Glutamatergic neuron (in vitro differentiated cells): ENCODE data around the gene EVPL. TPM values are rescaled to one million over a fixed set of nuclear protein-coding genes. Genes with fewer than 3 reads are reported as not detected.

ENCODE experiments used
- DNase-seq: peaks from one replicate; pipeline ENCODE4 v3.0.0; 2022
- H3K27ac Mint-ChIP-seq: one replicate; pipeline ENCODE4 v1.8.0; 2020; ENCODE audit warnings: mild to moderate bottlenecking, mixed read lengths, inconsistent platforms; ENCODE audit not compliant: unreplicated experiment
- H3K27me3 Mint-ChIP-seq: one replicate; pipeline ENCODE4 v1.8.0; 2020; ENCODE audit warnings: mild to moderate bottlenecking, moderate library complexity, mixed read lengths, inconsistent platforms; ENCODE audit not compliant: unreplicated experiment
- H3K36me3 Mint-ChIP-seq: one replicate; pipeline ENCODE4 v1.8.0; 2020; ENCODE audit warnings: mild to moderate bottlenecking, mixed read lengths, inconsistent platforms; ENCODE audit not compliant: unreplicated experiment
- H3K4me1 Mint-ChIP-seq: one replicate; pipeline ENCODE4 v1.8.0; 2020; ENCODE audit warnings: mild to moderate bottlenecking, low read depth, mixed read lengths, inconsistent platforms; ENCODE audit not compliant: unreplicated experiment
- H3K4me3 Mint-ChIP-seq: one replicate; pipeline ENCODE4 v1.8.0; 2020; ENCODE audit warnings: mild to moderate bottlenecking, mixed read lengths, inconsistent platforms; ENCODE audit not compliant: unreplicated experiment
- H3K9me3 Mint-ChIP-seq: one replicate; pipeline ENCODE4 v1.8.0; 2020; ENCODE audit warnings: mild to moderate bottlenecking, moderate library complexity, mixed read lengths, inconsistent platforms; ENCODE audit not compliant: unreplicated experiment
- total RNA-seq: library from RNA; stranded (reverse); fragmentation: NEBNext Ultra II Directional; extraction: Animal tissue kit (Norgen Biotek cat#: 25700); gene quantifications from one replicate; pipeline ENCODE4 v1.2.1, GENCODE V29; 2021; ENCODE audit not compliant: unreplicated experiment
- TF ChIP-seq, protein P1 (sequence below): fragments of 200-600 bp; sonication (generic); IDR thresholded peaks from one replicate; pipeline ENCODE4 v1.5.0; 2021; ENCODE audit not compliant: partially characterized antibody, unreplicated experiment

Gene EVPL
- total RNA-seq, 1 donor from 2014 or later: not detected

DNA sequence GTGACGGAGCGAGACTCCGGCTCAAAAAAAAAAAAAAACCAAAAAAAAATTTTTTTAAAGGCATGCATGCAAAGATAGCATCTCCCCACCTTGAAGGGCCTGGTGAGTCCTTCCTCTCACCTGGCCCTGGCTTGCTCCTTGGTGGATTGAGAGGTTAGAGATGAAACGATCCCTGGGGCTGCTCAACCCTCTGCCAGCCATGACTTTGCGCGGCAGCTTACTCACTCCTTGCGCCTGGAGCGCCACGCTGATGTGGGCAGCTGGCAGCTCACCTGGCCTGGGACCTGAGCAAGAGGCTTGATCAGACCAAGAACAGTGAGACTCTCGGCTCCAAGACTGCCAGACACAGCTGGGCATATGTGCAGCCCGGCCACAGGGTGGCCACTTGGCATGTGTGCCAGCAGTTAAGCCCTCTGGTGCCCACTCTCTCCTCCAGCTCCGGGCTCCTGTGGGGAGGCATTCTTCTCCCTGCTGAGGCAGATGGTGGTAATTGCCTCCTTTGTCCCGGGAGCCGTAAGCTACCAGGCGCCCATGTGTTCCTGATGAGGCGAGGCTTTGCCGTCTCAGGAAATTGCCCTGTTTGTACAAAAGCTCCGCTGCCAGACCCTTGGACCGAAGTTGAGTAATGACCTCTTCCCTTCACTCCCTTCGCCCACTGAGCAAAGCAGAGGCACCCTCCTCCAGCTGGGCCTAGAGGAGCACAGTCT is 5.1 kb upstream of the EVPL start:
- H3K27me3 Mint-ChIP-seq: no peaks in the 10 kb centered on the region

DNA sequence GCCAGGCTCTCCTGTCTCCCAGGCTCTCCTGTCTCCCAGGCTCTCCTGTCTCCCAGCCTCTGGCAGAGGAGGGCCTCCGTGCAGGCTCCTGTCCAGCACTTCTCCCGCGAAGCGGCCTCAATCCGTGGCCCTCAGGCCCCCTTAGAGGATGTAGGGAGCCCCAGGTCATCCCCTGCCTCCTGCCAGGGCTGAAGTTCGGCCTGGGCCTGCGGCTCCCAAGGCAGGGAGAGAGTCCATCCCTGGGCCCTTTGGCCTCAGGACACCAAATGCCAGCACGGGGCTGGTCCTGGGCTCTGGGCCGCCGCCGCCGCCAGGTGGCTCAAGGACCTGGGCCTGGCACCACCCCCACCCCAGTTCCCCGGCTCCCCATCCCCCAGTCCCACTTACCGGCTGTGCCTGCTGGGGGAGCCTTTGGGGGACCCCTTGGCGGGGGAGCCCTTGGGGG is 370 bp downstream of the EVPL start:
- TF ChIP-seq, protein P1, sequence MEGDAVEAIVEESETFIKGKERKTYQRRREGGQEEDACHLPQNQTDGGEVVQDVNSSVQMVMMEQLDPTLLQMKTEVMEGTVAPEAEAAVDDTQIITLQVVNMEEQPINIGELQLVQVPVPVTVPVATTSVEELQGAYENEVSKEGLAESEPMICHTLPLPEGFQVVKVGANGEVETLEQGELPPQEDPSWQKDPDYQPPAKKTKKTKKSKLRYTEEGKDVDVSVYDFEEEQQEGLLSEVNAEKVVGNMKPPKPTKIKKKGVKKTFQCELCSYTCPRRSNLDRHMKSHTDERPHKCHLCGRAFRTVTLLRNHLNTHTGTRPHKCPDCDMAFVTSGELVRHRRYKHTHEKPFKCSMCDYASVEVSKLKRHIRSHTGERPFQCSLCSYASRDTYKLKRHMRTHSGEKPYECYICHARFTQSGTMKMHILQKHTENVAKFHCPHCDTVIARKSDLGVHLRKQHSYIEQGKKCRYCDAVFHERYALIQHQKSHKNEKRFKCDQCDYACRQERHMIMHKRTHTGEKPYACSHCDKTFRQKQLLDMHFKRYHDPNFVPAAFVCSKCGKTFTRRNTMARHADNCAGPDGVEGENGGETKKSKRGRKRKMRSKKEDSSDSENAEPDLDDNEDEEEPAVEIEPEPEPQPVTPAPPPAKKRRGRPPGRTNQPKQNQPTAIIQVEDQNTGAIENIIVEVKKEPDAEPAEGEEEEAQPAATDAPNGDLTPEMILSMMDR: no peak
- no peaks in the 10 kb centered on the region for H3K9me3 Mint-ChIP-seq
- H3K27me3 Mint-ChIP-seq: peaks cover 6% of the 10 kb centered on the region
- H3K36me3 Mint-ChIP-seq: no peaks in the 10 kb centered on the region
- H3K4me1 Mint-ChIP-seq: peaks cover 4% of the 10 kb centered on the region
- DNase-seq: no peak
- H3K27ac Mint-ChIP-seq: no peak overlapping the region
- no peak overlapping the region for H3K4me3 Mint-ChIP-seq

More for the DNA sequence above, 5.1 kb upstream of the EVPL start:
- peaks cover 3% of the 10 kb centered on the region for H3K4me1 Mint-ChIP-seq
- TF ChIP-seq, protein P1: no peak
- peaks cover 3% of the 10 kb centered on the region for H3K9me3 Mint-ChIP-seq
- no peaks in the 10 kb centered on the region for H3K36me3 Mint-ChIP-seq
- H3K27ac Mint-ChIP-seq: no peak overlapping the region
- DNase-seq: no peak
- no peak overlapping the region for H3K4me3 Mint-ChIP-seq

DNA sequence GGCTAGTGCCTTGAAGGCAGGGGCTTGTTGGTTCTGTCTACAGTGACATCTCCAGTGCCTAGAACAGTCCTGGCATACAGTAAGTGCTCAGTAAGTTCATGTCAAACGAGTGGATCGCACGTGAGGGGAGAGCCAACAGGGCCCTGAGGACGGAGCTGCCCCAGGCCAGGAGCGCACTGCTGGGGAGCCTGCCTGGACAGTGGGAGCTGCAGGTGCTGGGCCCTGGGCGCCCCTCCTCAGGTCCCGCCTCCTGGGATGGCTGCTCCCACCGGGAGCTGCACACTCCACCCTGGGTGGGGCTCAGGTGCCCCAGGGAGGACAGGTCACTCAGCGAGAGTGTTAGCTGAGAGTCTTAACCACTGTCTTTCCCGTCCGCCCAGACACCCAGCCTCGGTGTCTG is 1.8 kb downstream of the EVPL start:
- Mint-ChIP-seq H3K9me3 (no peaks in the 10 kb centered on the region), H3K27me3 (peaks cover 6% of the 10 kb centered on the region), H3K27ac (no peak overlapping the region), H3K36me3 (no peaks in the 10 kb centered on the region), H3K4me1 (peaks cover 4% of the 10 kb centered on the region), H3K4me3 (no peak overlapping the region)
- TF ChIP-seq, protein P1: no peak
- no peak for DNase-seq

DNA sequence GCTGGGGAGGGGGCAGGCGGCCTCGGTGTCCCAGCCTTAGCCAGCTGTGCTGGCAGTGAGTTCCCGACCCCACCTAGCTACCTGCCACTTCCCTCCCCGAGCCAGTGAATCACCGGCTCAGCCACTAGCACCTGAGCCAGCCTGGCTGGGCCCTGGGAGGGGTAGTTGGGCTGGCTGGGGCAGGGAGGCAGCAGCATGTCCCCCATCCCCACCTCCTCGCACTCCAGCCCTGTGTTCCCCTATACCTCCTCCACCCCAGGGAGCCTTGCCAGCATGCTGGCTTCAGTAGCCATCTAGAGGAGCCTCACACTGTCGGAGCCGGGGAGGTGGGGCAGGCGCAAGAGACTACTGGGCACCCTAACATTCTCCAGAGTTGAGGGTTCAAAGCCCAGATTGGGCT is 2.8 kb downstream of the EVPL start:
- Mint-ChIP-seq H3K4me3 (no peak overlapping the region), H3K9me3 (peaks cover 2% of the 10 kb centered on the region), H3K4me1 (peaks cover 4% of the 10 kb centered on the region), H3K27me3 (peaks cover 7% of the 10 kb centered on the region), H3K36me3 (no peaks in the 10 kb centered on the region), H3K27ac (no peak overlapping the region)
- TF ChIP-seq, protein P1: no peak
- no peak for DNase-seq

DNA sequence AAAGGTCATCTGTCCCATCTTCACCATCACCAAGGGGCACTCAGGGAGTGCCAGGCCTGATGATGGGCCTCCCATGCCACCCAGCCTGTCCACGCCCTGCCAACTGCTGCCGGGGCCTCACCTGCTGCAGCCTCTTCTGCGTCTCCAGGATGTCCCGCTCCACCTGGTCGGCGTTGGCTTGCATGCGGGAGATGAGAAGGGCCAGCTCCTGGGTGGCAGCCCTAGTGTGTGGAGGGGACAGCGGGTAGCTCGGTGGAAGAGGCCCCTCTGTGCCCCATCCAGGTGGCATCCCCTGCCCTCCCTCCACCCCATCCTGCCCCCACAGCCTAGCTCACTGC is 3.2 kb downstream of the EVPL start:
- TF ChIP-seq, protein P1: no peak
- no peak for DNase-seq
- Mint-ChIP-seq H3K4me1 (peaks cover 4% of the 10 kb centered on the region), H3K36me3 (no peaks in the 10 kb centered on the region), H3K27me3 (peaks cover 7% of the 10 kb centered on the region), H3K9me3 (peaks cover 2% of the 10 kb centered on the region), H3K27ac (no peak overlapping the region), H3K4me3 (no peak overlapping the region)
